Endodermal cell (in vitro differentiated cells): ENCODE results near the gene CACNA1E. TPM values are rescaled to one million over a fixed set of nuclear protein-coding genes. Genes with fewer than 3 reads are reported as not detected.

ENCODE experiments used
- DNase-seq: peaks from one replicate; pipeline ENCODE4 v3.0.0-alpha.2; 2017
- H3K27ac ChIP-seq: 2 replicates; pipeline ENCODE4 v1.5.1; 2013; ENCODE audit warnings: mild to moderate bottlenecking, low read depth, low read length, moderate library complexity
- H3K27me3 ChIP-seq: 2 replicates; pipeline ENCODE4 v1.6.1; 2013; ENCODE audit warnings: mild to moderate bottlenecking, low read length, moderate library complexity; ENCODE audit not compliant: insufficient read depth, control insufficient read depth, poor library complexity, severe bottlenecking
- H3K36me3 ChIP-seq: 2 replicates; pipeline ENCODE4 v1.7.0; 2013; ENCODE audit warnings: mild to moderate bottlenecking, low read length, moderate library complexity; ENCODE audit not compliant: control insufficient read depth, insufficient read depth
- H3K4me1 ChIP-seq: one replicate; pipeline ENCODE4 v1.7.0; 2013; ENCODE audit warnings: low read length; ENCODE audit not compliant: control insufficient read depth, insufficient read depth
- H3K4me3 ChIP-seq: 2 replicates; pipeline ENCODE4 v1.5.1; 2013; ENCODE audit warnings: mild to moderate bottlenecking, low read length, moderate library complexity
- H3K9ac ChIP-seq: 2 replicates; pipeline ENCODE4 v1.6.1; 2013; ENCODE audit warnings: mild to moderate bottlenecking, low read length, moderate library complexity; ENCODE audit not compliant: poor library complexity, severe bottlenecking; ENCODE audit errors: extremely low read depth
- H3K9me3 ChIP-seq: 2 replicates; pipeline ENCODE4 v1.6.1; 2013; ENCODE audit warnings: mild to moderate bottlenecking, low read length, moderate library complexity; ENCODE audit not compliant: control insufficient read depth
- H3K27ac Mint-ChIP-seq: 2 replicates; pipeline ENCODE4 v1.8.0; 2020; ENCODE audit warnings: mixed read lengths
- H3K27me3 Mint-ChIP-seq: 2 replicates; pipeline ENCODE4 v1.8.0; 2021; ENCODE audit warnings: mild to moderate bottlenecking, mixed read lengths; ENCODE audit not compliant: insufficient read depth
- H3K36me3 Mint-ChIP-seq: 2 replicates; pipeline ENCODE4 v1.8.0; 2020; ENCODE audit warnings: low read depth, mixed read lengths
- H3K4me1 Mint-ChIP-seq: 2 replicates; pipeline ENCODE4 v1.8.0; 2020; ENCODE audit warnings: mixed read lengths
- H3K4me3 Mint-ChIP-seq: 2 replicates; pipeline ENCODE4 v1.8.0; 2020; ENCODE audit warnings: mild to moderate bottlenecking, moderate library complexity, mixed read lengths
- H3K9me3 Mint-ChIP-seq: 2 replicates; pipeline ENCODE4 v1.8.0; 2020; ENCODE audit warnings: mild to moderate bottlenecking, mixed read lengths
- CTCF ChIP-seq: fragments of 200-600 bp; sonication (generic); conservative IDR thresholded peaks from 2 replicates; pipeline ENCODE4 v1.5.0; 2021; ENCODE audit warnings: antibody characterized with exemption, mild to moderate bottlenecking
- WGBS, 2 experiments: methylation state at CpG; one replicate each; pipeline versions ENCODE4 v1.1.5 to v1.1.7; 2013; ENCODE audit warnings: missing lambda C conversion rate in 2 of 2, mixed read lengths in 1 of 2; ENCODE audit not compliant: insufficient coverage in 1 of 2, insufficient read length in 1 of 2; 5-methylcytosine and 5-hydroxymethylcytosine counted together
- total RNA-seq, 2 donors: library from RNA; stranded (reverse); fragmentation: NEBNext Ultra II Directional in 1 of 2; extraction: Animal tissue kit (Norgen Biotek cat#: 25700) in 1 of 2; gene quantifications; 2 replicates in 1 of 2; 3 replicates in 1 of 2; pipeline ENCODE4 v1.2.1, GENCODE V29; 2021

The CACNA1E gene
- total RNA-seq, 2 donors from 2014 or later, result 4.7 to 5.8 TPM

DNA sequence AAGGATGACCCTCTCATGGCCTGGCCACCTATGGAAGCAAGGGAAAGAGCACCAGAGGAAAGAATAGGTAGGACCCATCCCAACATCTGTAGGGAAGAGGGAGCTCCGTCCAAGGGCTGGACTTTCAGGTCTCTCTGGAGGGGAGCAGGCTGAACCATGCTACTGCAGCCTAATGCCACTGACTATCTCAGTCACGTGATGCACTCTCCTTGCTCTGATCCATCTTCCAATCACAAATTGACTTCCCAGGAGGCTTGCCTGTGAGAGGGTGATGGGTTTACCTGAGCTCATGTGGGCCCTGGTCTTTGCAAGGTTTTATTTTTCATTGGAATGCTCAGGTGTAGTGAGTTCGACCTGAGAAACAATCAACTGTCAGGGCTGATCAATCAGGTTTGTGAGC, 128.8 kb downstream of the CACNA1E start:
- Mint-ChIP-seq H3K9me3 (peaks cover 1% of the 10 kb centered on the region), H3K4me3 (no peak overlapping the region), H3K27ac (no peak overlapping the region), H3K36me3 (no peaks in the 10 kb centered on the region), H3K27me3 (peaks cover 28% of the 10 kb centered on the region), H3K4me1 (no peaks in the 10 kb centered on the region)
- Histone ChIP-seq H3K9me3 (peaks cover 7% of the 10 kb centered on the region), H3K4me1 (no peaks in the 10 kb centered on the region), H3K36me3 (no peaks in the 10 kb centered on the region), H3K27me3 (peaks cover 42% of the 10 kb centered on the region), H3K27ac (no peak overlapping the region), H3K9ac (no peak overlapping the region), H3K4me3 (no peak overlapping the region)
- DNase-seq, result no peak
- TF ChIP-seq CTCF, result no peak
- WGBS, 2 experiments, result 90 to 100% methylated on average over 1 to 3 of the region's 3 CpGs

DNA sequence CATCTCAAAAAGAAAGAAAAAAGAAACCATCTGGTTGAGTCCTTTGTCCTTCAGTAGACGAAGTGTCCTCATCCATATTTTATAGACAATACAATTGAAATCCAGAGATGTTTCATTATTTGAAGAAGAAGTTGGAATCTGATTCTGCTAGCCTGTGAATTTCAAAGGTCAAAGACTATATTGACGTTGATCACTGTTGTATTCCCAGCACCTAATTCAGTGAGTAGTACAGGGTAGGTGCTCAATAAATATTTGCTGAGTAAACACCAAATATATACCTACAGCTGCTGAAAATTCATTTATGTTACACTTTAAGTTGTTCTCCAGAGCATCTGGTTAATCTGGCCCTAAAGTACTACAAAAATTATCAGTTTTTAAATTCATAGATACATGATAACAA, 135.2 kb downstream of the CACNA1E start:
- no peak overlapping the region for H3K4me3 Mint-ChIP-seq
- TF ChIP-seq CTCF, result no peak
- no peak for DNase-seq
- H3K9me3 ChIP-seq, result peaks cover 5% of the 10 kb centered on the region
- WGBS, 2 experiments, result 50% methylated on average over 2 of the region's 2 CpGs; no CpG with 5 or more reads in 1 of the 2 experiments
- H3K36me3 Mint-ChIP-seq, result no peaks in the 10 kb centered on the region
- peaks cover 1% of the 10 kb centered on the region for H3K9me3 Mint-ChIP-seq
- H3K36me3 ChIP-seq, result no peaks in the 10 kb centered on the region
- no peaks in the 10 kb centered on the region for H3K4me1 ChIP-seq
- H3K27ac Mint-ChIP-seq, result no peak overlapping the region
- H3K27me3 ChIP-seq, result peaks cover 52% of the 10 kb centered on the region
- H3K27me3 Mint-ChIP-seq, result peaks cover 19% of the 10 kb centered on the region
- H3K4me3 ChIP-seq, result no peak overlapping the region
- no peak overlapping the region for H3K9ac ChIP-seq
- no peak overlapping the region for H3K27ac ChIP-seq
- no peaks in the 10 kb centered on the region for H3K4me1 Mint-ChIP-seq

DNA sequence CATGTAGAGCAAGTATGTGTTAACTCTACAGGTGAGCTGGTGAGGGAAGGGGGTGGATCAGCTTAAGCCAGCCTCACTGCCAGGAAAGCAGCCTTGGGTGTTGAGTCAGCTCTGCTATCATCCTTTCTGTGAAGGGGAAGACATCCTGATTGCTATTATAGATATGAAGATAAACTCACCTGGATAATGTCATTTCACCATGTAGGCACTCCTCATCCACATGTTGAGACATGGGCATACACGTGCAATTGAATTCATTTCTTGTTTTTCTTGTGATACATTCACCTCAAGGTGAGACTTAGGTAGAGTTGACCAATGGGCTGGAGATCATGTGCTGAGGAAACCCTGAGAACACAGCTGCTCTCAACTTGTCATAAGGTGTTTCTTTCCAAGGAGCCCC, 136.9 kb downstream of the CACNA1E start:
- DNase-seq, result no peak
- H3K9me3 ChIP-seq, result no peaks in the 10 kb centered on the region
- H3K4me3 Mint-ChIP-seq, result no peak overlapping the region
- H3K27ac Mint-ChIP-seq, result no peak overlapping the region
- no peak overlapping the region for H3K4me3 ChIP-seq
- 93 to 100% methylated on average over 1 of the region's 1 CpG for WGBS, 2 experiments
- H3K36me3 ChIP-seq, result no peaks in the 10 kb centered on the region
- no peak overlapping the region for H3K9ac ChIP-seq
- peaks cover 68% of the 10 kb centered on the region for H3K27me3 ChIP-seq
- H3K27ac ChIP-seq, result no peak overlapping the region
- no peak for TF ChIP-seq CTCF
- H3K27me3 Mint-ChIP-seq, result peaks cover 33% of the 10 kb centered on the region
- H3K4me1 ChIP-seq, result no peaks in the 10 kb centered on the region
- H3K36me3 Mint-ChIP-seq, result no peaks in the 10 kb centered on the region
- no peaks in the 10 kb centered on the region for H3K4me1 Mint-ChIP-seq
- H3K9me3 Mint-ChIP-seq, result peaks cover 1% of the 10 kb centered on the region
